CD4-positive, alpha-beta T cell treated with Interleukin-15 for 1 hour (primary cell): ENCODE data around the gene ALKBH6.
A peak's percentile ranks its signal among the peaks of the same experiment; 100 is the strongest.
"Not testable (repeated sequence)": the region's sequence is repeated elsewhere in the genome, so short reads cannot be mapped to it uniquely, and the experiment has no call there.

Experiments used
- DNase-seq: peaks from one replicate; pipeline ENCODE4 v3.0.0-alpha.2; 2020

The ALKBH6 gene

GRCh38 chr19:36014012-36014924 is at the start of gene ALKBH6:
Gene ALKBH6, minus strand, starts transcription at chr19:36014213. Its CDS starts 816 bp downstream, at chr19:36013397.
- peak; percentile 99 for DNase-seq

- DNase-seq, result no peak
Observed at GRCh38 chr19:36061367-36061766, 47.4 kb upstream of the ALKBH6 start.

GRCh38 chr19:36060430-36060829 is 46.4 kb upstream of the ALKBH6 start:
- no peak for DNase-seq

- no peak for DNase-seq
Observed at GRCh38 chr19:36059180-36059910, 45.3 kb upstream of the ALKBH6 start.

- no peak for DNase-seq
Observed at GRCh38 chr19:36058481-36059179, 44.6 kb upstream of the ALKBH6 start.

- peak; percentile 93 for DNase-seq
Observed at GRCh38 chr19:36054733-36055686, 41.0 kb upstream of the ALKBH6 start, which contains the start of gene WDR62. Gene WDR62, plus strand, starts transcription at chr19:36054897. Its CDS starts 75 bp downstream, at chr19:36054972.

GRCh38 chr19:36054119-36054732 is 40.2 kb upstream of the ALKBH6 start, which contains the start of gene THAP8:
Gene THAP8, minus strand, starts transcription at chr19:36054285. Its CDS starts 68 bp downstream, at chr19:36054217.
- peak; percentile 100 for DNase-seq

- no peak for DNase-seq
Observed at GRCh38 chr19:36051637-36052036, 37.6 kb upstream of the ALKBH6 start.

GRCh38 chr19:36051236-36051635 is 37.2 kb upstream of the ALKBH6 start:
- DNase-seq, result no peak

GRCh38 chr19:36049080-36049698 is 35.2 kb upstream of the ALKBH6 start:
- no peak for DNase-seq

- DNase-seq, result no peak
Observed at GRCh38 chr19:36047835-36048234, 33.8 kb upstream of the ALKBH6 start.

- no peak for DNase-seq
Observed at GRCh38 chr19:36046443-36047050, 32.5 kb upstream of the ALKBH6 start.

GRCh38 chr19:36043952-36044351 is 29.9 kb upstream of the ALKBH6 start:
- DNase-seq, result no peak

- no peak for DNase-seq
Observed at GRCh38 chr19:36041831-36042230, 27.8 kb upstream of the ALKBH6 start.

GRCh38 chr19:36041092-36041491 is 27.1 kb upstream of the ALKBH6 start:
- not testable (repeated sequence) for DNase-seq

GRCh38 chr19:36040495-36040894 is 26.5 kb upstream of the ALKBH6 start:
- no peak for DNase-seq

- DNase-seq, result peak; percentile 46
Observed at GRCh38 chr19:36032251-36033104, 18.5 kb upstream of the ALKBH6 start, which contains the start of gene CLIP3. Gene CLIP3, minus strand, starts transcription at chr19:36032873. Its CDS starts 516 bp downstream, at chr19:36032357.

- no peak for DNase-seq
Observed at GRCh38 chr19:36031308-36031707, 17.3 kb upstream of the ALKBH6 start.
